Gastrocnemius medialis (tissue), 4 donors: ENCODE results near the gene RBL1.

ENCODE experiments used
- CTCF ChIP-seq, 5 experiments: fragments of 450-650 bp in 3 of 5; fragments of 200-600 bp in 2 of 5; sonication (generic) in 2 of 5; IDR thresholded peaks in 4 of 5; conservative IDR thresholded peaks in 1 of 5; 1 replicate in 4 of 5; 2 replicates in 1 of 5; pipeline ENCODE4 v1.5.1; 2016 to 2019; ENCODE audit warnings: antibody characterized with exemption in 5 of 5, mild to moderate bottlenecking in 3 of 5, moderate library complexity in 3 of 5
- POLR2A ChIP-seq, 2 donors: fragments of 450-650 bp; IDR thresholded peaks; one replicate each; pipeline ENCODE4 v1.6.1; 2017; ENCODE audit warnings: antibody characterized with exemption in 2 of 2, mild to moderate bottlenecking in 2 of 2, moderate library complexity in 2 of 2

GRCh38 chr20:37007898-37008649 lies 87.7 kb downstream of the RBL1 start:
- TF ChIP-seq CTCF (IDR thresholded peaks at IDR 0.05 in 4 of 5, conservative IDR thresholded peaks at IDR 0.05 in 1 of 5) (no peak), POLR2A (IDR thresholded peaks at IDR 0.05) (no peak)
